GM21529 (cell line): ENCODE measurements around the gene AMZ1.
A peak's percentile ranks its signal among the peaks of the same experiment; 100 is the strongest.

Source experiments
- ATAC-seq: cut with Tn5 transposase; IDR thresholded peaks from one replicate; pipeline ENCODE4 v1.9.1; 2021; ENCODE audit not compliant: unreplicated experiment

Gene AMZ1

GRCh38 chr7:2687881-2688318, at the start of gene AMZ1:
Gene AMZ1, plus strand, starts transcription at chr7:2688202. Its CDS starts 12,250 bp downstream, at chr7:2700452.
- ATAC-seq = no peak

- ATAC-seq = no peak
These were observed 49.6 kb upstream of the AMZ1 start for GRCh38 chr7:2638224-2638991.

- ATAC-seq = no peak
These were observed 48.8 kb upstream of the AMZ1 start for GRCh38 chr7:2639181-2639681.

GRCh38 chr7:2639695-2640481, 48.1 kb upstream of the AMZ1 start:
- ATAC-seq = no peak

- no peak for ATAC-seq
These were observed 47.5 kb upstream of the AMZ1 start for GRCh38 chr7:2640482-2640830.

- ATAC-seq = no peak
These were observed 47.1 kb upstream of the AMZ1 start for GRCh38 chr7:2640846-2641316.

- peak; percentile 54 for ATAC-seq
These were observed 46.3 kb upstream of the AMZ1 start for GRCh38 chr7:2641406-2642393.

GRCh38 chr7:2643386-2644219, 44.4 kb upstream of the AMZ1 start:
- no peak for ATAC-seq

GRCh38 chr7:2644220-2644561, 43.8 kb upstream of the AMZ1 start:
- ATAC-seq = no peak

- ATAC-seq = peak; percentile 22
These were observed 43.3 kb upstream of the AMZ1 start for GRCh38 chr7:2644562-2645273.

- ATAC-seq = peak; percentile 47
These were observed 42.6 kb upstream of the AMZ1 start for GRCh38 chr7:2645274-2645868.

- ATAC-seq = no peak
These were observed 41.7 kb upstream of the AMZ1 start for GRCh38 chr7:2646336-2646679.

GRCh38 chr7:2646680-2647571, 41.1 kb upstream of the AMZ1 start:
- ATAC-seq = no peak

- ATAC-seq = no peak
These were observed 40.3 kb upstream of the AMZ1 start for GRCh38 chr7:2647594-2648172.

- no peak for ATAC-seq
These were observed 38.7 kb upstream of the AMZ1 start for GRCh38 chr7:2649139-2649838.

- ATAC-seq = no peak
These were observed 38.0 kb upstream of the AMZ1 start for GRCh38 chr7:2649991-2650390.

- ATAC-seq = no peak
These were observed 37.6 kb upstream of the AMZ1 start for GRCh38 chr7:2650451-2650850.
